ENCODE measurements around the gene CCSER1.

Gene CCSER1

DNA sequence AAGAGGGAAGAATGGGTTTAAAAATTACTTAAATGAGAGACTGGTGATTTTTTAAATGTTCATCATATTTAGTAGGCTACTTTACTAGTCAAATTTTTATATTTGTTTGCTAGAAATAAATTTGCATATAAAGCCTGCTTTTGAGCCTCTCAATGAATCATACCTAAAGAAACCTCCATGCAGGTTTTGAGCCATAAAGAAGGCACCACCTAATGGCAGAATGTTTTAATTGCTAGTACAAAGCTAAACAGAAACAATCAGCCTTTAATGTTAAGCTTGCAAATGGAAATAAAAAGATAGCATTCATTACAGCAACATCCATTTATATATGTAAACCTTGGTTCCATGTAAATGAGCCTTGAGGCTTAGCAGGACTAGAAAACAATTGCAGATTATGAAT lies 989.7 kb downstream of the CCSER1 start:
- Histone ChIP-seq H3K4me1 (ENCODE audit: control insufficient read depth in 1 of 2, insufficient read depth in 2 of 2, low read length in 2 of 2) (no peaks in the 10 kb centered on the region), H4K91ac (ENCODE audit: low read depth, low read length) (no peak overlapping the region), H3K79me2 (ENCODE audit: control insufficient read depth, insufficient read depth, low read length, poor library complexity) (no peaks in the 10 kb centered on the region), H3K9ac (ENCODE audit: low read length) (no peak overlapping the region), H3K27me3 (ENCODE audit: insufficient read depth, low read length) (no peaks in the 10 kb centered on the region), H3K4me2 (ENCODE audit: low read length) (no peak overlapping the region), H3K36me3 (ENCODE audit: control insufficient read depth in 1 of 2, insufficient read depth in 2 of 2, low read length in 2 of 2) (no peaks in the 10 kb centered on the region), H3K23ac (ENCODE audit: low read length) (no peak overlapping the region), H3K27ac (ENCODE audit: low read depth, low read length) (no peak overlapping the region), H3K14ac (ENCODE audit: low read length) (no peak overlapping the region), H3K4ac (ENCODE audit: low read depth, low read length) (no peak overlapping the region), H4K8ac (ENCODE audit: low read depth, low read length) (no peak overlapping the region), H4K12ac (ENCODE audit: low read depth, low read length) (no peak overlapping the region), H3K4me3 (ENCODE audit: low read depth, low read length) (no peak overlapping the region), H2AK5ac (ENCODE audit: low read length) (no peak overlapping the region), H2BK5ac (ENCODE audit: low read depth, low read length, poor library complexity) (no peak overlapping the region), H2AFZ (ENCODE audit: insufficient read depth, low read length, poor library complexity) (no peak overlapping the region), H2BK120ac (ENCODE audit: insufficient read depth, low read length, poor library complexity) (no peak overlapping the region), H2BK12ac (ENCODE audit: low read length) (no peak overlapping the region), H3K18ac (ENCODE audit: low read length) (no peak overlapping the region), H3K9me3 (ENCODE audit: insufficient read depth, low read depth, low read length) (no peaks in the 10 kb centered on the region), H3K79me1 (ENCODE audit: low read length) (no peaks in the 10 kb centered on the region)
- DNase-seq: peak in 1 of 2 donors; percentile 49

DNA sequence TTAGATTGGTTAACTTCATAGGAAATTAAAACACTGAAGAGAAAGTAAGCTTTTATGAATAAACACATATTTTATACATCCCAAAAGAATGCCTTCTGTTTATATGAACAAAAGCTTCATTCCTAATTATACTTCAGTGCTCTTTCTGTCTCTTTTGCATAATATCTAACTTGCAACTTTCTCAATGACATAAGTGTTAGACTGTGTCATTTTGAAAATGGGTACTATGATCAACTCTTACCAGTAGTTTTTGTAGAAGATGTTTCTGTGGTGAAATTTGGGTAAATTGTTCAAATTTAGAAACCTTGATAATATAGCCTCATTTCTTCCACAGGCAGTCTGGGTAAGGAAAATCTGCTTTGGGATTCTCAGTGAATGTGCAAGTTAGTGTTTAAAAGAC lies 991.4 kb downstream of the CCSER1 start:
- Histone ChIP-seq H3K27ac (ENCODE audit: low read depth, low read length) (no peak overlapping the region), H3K4me3 (ENCODE audit: low read depth, low read length) (no peak overlapping the region), H4K91ac (ENCODE audit: low read depth, low read length) (no peak overlapping the region), H3K4ac (ENCODE audit: low read depth, low read length) (no peak overlapping the region), H3K14ac (ENCODE audit: low read length) (no peak overlapping the region), H4K12ac (ENCODE audit: low read depth, low read length) (no peak overlapping the region), H3K36me3 (ENCODE audit: control insufficient read depth in 1 of 2, insufficient read depth in 2 of 2, low read length in 2 of 2) (no peaks in the 10 kb centered on the region), H3K23ac (ENCODE audit: low read length) (no peak overlapping the region), H3K4me2 (ENCODE audit: low read length) (no peak overlapping the region), H2BK5ac (ENCODE audit: low read depth, low read length, poor library complexity) (no peak overlapping the region), H2BK12ac (ENCODE audit: low read length) (no peak overlapping the region), H2AFZ (ENCODE audit: insufficient read depth, low read length, poor library complexity) (no peak overlapping the region), H3K18ac (ENCODE audit: low read length) (no peak overlapping the region), H4K8ac (ENCODE audit: low read depth, low read length) (no peak overlapping the region), H3K79me1 (ENCODE audit: low read length) (no peaks in the 10 kb centered on the region), H3K9ac (ENCODE audit: low read length) (no peak overlapping the region), H3K4me1 (ENCODE audit: control insufficient read depth in 1 of 2, insufficient read depth in 2 of 2, low read length in 2 of 2) (no peaks in the 10 kb centered on the region), H2BK120ac (ENCODE audit: insufficient read depth, low read length, poor library complexity) (no peak overlapping the region), H3K79me2 (ENCODE audit: control insufficient read depth, insufficient read depth, low read length, poor library complexity) (no peaks in the 10 kb centered on the region), H2AK5ac (ENCODE audit: low read length) (no peak overlapping the region), H3K27me3 (ENCODE audit: insufficient read depth, low read length) (no peaks in the 10 kb centered on the region), H3K9me3 (ENCODE audit: insufficient read depth, low read depth, low read length) (no peaks in the 10 kb centered on the region)
- no peak for DNase-seq

DNA sequence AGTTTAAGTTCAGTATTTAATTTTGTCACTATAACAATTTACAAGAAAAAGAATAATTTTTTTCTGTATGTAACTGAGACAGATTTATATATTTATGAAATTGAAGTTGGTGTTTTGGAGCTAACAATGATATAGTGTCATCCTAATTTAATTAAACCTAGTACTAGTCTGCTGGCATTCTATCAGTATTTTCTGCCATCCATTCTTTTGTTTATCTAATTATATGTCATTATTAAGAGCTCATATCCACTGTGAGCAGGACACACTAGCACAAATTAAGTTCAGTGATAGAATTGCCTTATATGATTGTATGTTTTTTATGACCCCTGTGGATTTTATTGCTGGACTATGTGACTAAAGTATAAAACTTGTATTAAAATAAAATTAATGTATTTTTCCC lies 996.5 kb downstream of the CCSER1 start:
- no peak overlapping the region for H3K4me3 ChIP-seq (ENCODE audit: low read depth, low read length)
- no peak overlapping the region for H3K18ac ChIP-seq (ENCODE audit: low read length)
- no peak overlapping the region for H2BK5ac ChIP-seq (ENCODE audit: low read depth, low read length, poor library complexity)
- H4K91ac ChIP-seq (ENCODE audit: low read depth, low read length): no peak overlapping the region
- H2AK5ac ChIP-seq (ENCODE audit: low read length): no peak overlapping the region
- no peak overlapping the region for H4K8ac ChIP-seq (ENCODE audit: low read depth, low read length)
- H3K79me2 ChIP-seq (ENCODE audit: control insufficient read depth, insufficient read depth, low read length, poor library complexity): no peaks in the 10 kb centered on the region
- no peak overlapping the region for H3K4ac ChIP-seq (ENCODE audit: low read depth, low read length)
- H3K14ac ChIP-seq (ENCODE audit: low read length): no peak overlapping the region
- no peak overlapping the region for H2BK12ac ChIP-seq (ENCODE audit: low read length)
- no peak overlapping the region for H3K23ac ChIP-seq (ENCODE audit: low read length)
- no peaks in the 10 kb centered on the region for H3K36me3 ChIP-seq (ENCODE audit: control insufficient read depth in 1 of 2, insufficient read depth in 2 of 2, low read length in 2 of 2)
- H3K27me3 ChIP-seq (ENCODE audit: insufficient read depth, low read length): no peaks in the 10 kb centered on the region
- H3K4me2 ChIP-seq (ENCODE audit: low read length): no peak overlapping the region
- DNase-seq: no peak
- no peak overlapping the region for H2BK120ac ChIP-seq (ENCODE audit: insufficient read depth, low read length, poor library complexity)
- H4K12ac ChIP-seq (ENCODE audit: low read depth, low read length): no peak overlapping the region
- H3K9ac ChIP-seq (ENCODE audit: low read length): no peak overlapping the region
- no peaks in the 10 kb centered on the region for H3K79me1 ChIP-seq (ENCODE audit: low read length)
- no peaks in the 10 kb centered on the region for H3K4me1 ChIP-seq (ENCODE audit: control insufficient read depth in 1 of 2, insufficient read depth in 2 of 2, low read length in 2 of 2)
- no peaks in the 10 kb centered on the region for H3K9me3 ChIP-seq (ENCODE audit: insufficient read depth, low read depth, low read length)
- no peak overlapping the region for H2AFZ ChIP-seq (ENCODE audit: insufficient read depth, low read length, poor library complexity)
- H3K27ac ChIP-seq (ENCODE audit: low read depth, low read length): no peak overlapping the region

DNA sequence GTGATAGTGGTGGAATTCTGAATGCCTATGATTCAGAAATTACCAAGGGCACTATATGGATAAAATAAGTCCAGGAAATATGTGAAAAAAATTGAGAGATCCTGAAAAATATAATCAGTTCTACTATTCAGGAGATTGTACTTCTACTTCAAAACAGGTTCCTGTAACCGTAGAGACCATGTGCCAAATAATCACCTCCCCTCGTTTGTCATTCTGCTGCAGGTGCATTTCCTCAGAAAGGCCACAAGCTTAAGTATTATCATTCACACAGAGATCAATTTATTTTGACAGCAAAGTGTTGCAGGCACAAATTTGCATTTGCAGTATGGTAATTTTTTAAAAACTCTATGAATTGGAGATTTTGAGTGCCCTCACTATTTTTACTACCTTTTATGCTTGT lies 1000.0 kb downstream of the CCSER1 start:
- Histone ChIP-seq H3K4ac (ENCODE audit: low read depth, low read length) (no peak overlapping the region), H2BK12ac (ENCODE audit: low read length) (no peak overlapping the region), H2AK5ac (ENCODE audit: low read length) (no peak overlapping the region), H3K4me2 (ENCODE audit: low read length) (no peak overlapping the region), H3K79me2 (ENCODE audit: control insufficient read depth, insufficient read depth, low read length, poor library complexity) (no peaks in the 10 kb centered on the region), H2BK5ac (ENCODE audit: low read depth, low read length, poor library complexity) (no peak overlapping the region), H3K27me3 (ENCODE audit: insufficient read depth, low read length) (no peaks in the 10 kb centered on the region), H3K23ac (ENCODE audit: low read length) (no peak overlapping the region), H3K36me3 (ENCODE audit: control insufficient read depth in 1 of 2, insufficient read depth in 2 of 2, low read length in 2 of 2) (no peaks in the 10 kb centered on the region), H3K79me1 (ENCODE audit: low read length) (no peaks in the 10 kb centered on the region), H3K9ac (ENCODE audit: low read length) (no peak overlapping the region), H2AFZ (ENCODE audit: insufficient read depth, low read length, poor library complexity) (no peak overlapping the region), H3K4me1 (ENCODE audit: control insufficient read depth in 1 of 2, insufficient read depth in 2 of 2, low read length in 2 of 2) (no peaks in the 10 kb centered on the region), H3K14ac (ENCODE audit: low read length) (no peak overlapping the region), H4K8ac (ENCODE audit: low read depth, low read length) (no peak overlapping the region), H3K4me3 (ENCODE audit: low read depth, low read length) (no peak overlapping the region), H4K91ac (ENCODE audit: low read depth, low read length) (no peak overlapping the region), H3K18ac (ENCODE audit: low read length) (no peak overlapping the region), H3K9me3 (ENCODE audit: insufficient read depth, low read depth, low read length) (no peaks in the 10 kb centered on the region), H2BK120ac (ENCODE audit: insufficient read depth, low read length, poor library complexity) (no peak overlapping the region), H3K27ac (ENCODE audit: low read depth, low read length) (no peak overlapping the region), H4K12ac (ENCODE audit: low read depth, low read length) (no peak overlapping the region)
- no peak for DNase-seq
- no CpG with 5 or more reads among the region's 2 CpGs for WGBS (ENCODE audit: extremely low coverage, insufficient coverage, insufficient read length)

DNA sequence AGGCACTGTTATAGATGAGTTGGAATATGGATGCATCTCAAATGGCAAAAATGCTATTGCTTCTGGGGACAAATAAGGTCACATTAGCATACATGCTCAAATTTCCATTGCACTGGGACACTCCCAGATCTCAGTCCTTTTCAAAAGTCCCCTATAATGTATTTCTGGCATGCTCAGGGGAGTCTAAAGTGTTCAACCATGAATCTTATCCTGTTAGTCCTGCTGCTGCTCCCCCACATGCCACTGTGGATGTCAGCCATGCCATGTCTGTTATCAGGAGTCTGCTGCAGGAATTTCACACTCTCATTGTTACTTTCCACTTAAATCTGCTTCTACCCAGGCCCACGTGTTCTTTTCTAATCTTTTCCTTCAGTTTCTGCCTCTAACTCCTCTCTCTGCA lies 1000.6 kb downstream of the CCSER1 start:
- Histone ChIP-seq H2BK12ac (ENCODE audit: low read length) (no peak overlapping the region), H2BK5ac (ENCODE audit: low read depth, low read length, poor library complexity) (no peak overlapping the region), H3K4me1 (ENCODE audit: control insufficient read depth in 1 of 2, insufficient read depth in 2 of 2, low read length in 2 of 2) (no peaks in the 10 kb centered on the region), H3K4ac (ENCODE audit: low read depth, low read length) (no peak overlapping the region), H4K91ac (ENCODE audit: low read depth, low read length) (no peak overlapping the region), H3K9ac (ENCODE audit: low read length) (no peak overlapping the region), H4K12ac (ENCODE audit: low read depth, low read length) (no peak overlapping the region), H3K18ac (ENCODE audit: low read length) (no peak overlapping the region), H3K23ac (ENCODE audit: low read length) (no peak overlapping the region), H2AK5ac (ENCODE audit: low read length) (no peak overlapping the region), H3K14ac (ENCODE audit: low read length) (no peak overlapping the region), H3K27ac (ENCODE audit: low read depth, low read length) (no peak overlapping the region), H3K79me2 (ENCODE audit: control insufficient read depth, insufficient read depth, low read length, poor library complexity) (no peaks in the 10 kb centered on the region), H3K36me3 (ENCODE audit: control insufficient read depth in 1 of 2, insufficient read depth in 2 of 2, low read length in 2 of 2) (no peaks in the 10 kb centered on the region), H3K9me3 (ENCODE audit: insufficient read depth, low read depth, low read length) (no peaks in the 10 kb centered on the region), H4K8ac (ENCODE audit: low read depth, low read length) (no peak overlapping the region), H2AFZ (ENCODE audit: insufficient read depth, low read length, poor library complexity) (no peak overlapping the region), H2BK120ac (ENCODE audit: insufficient read depth, low read length, poor library complexity) (no peak overlapping the region), H3K27me3 (ENCODE audit: insufficient read depth, low read length) (no peaks in the 10 kb centered on the region), H3K4me3 (ENCODE audit: low read depth, low read length) (no peak overlapping the region), H3K79me1 (ENCODE audit: low read length) (no peaks in the 10 kb centered on the region), H3K4me2 (ENCODE audit: low read length) (no peak overlapping the region)
- no CpG with 5 or more reads among the region's 1 CpG for WGBS (ENCODE audit: extremely low coverage, insufficient coverage, insufficient read length)
- DNase-seq: no peak

Data from trophoblast cell (in vitro differentiated cells and primary cell).